ENCODE measurements around the gene NMNAT3.

- no peak for TF ChIP-seq CTCF (IDR thresholded peaks at IDR 0.05)
- no peak for TF ChIP-seq POLR2A (IDR thresholded peaks at IDR 0.05)
- TF ChIP-seq POLR2AphosphoS5 (IDR thresholded peaks at IDR 0.05) = no peak
These were observed 99.9 kb downstream of the NMNAT3 start for GRCh38 chr3:139577909-139578308.

Data from transverse colon (tissue), 4 donors.